Tibial artery (tissue), 4 donors: Measurements from ENCODE around the gene CAMTA1.

Experiments
- DNase-seq, 2 donors: peaks; one replicate each; pipeline ENCODE4 v3.0.0-alpha.2; 2019
- H3K27ac ChIP-seq, 2 donors: fragments of 200-600 bp; sonication (generic) in 1 of 2; 1 replicate in 1 of 2; 2 replicates in 1 of 2; pipeline ENCODE4 v1.5.1; 2018 to 2019; ENCODE audit warnings: mild to moderate bottlenecking in 1 of 2
- H3K27me3 ChIP-seq, 2 donors: fragments of 200-600 bp; sonication (generic) in 1 of 2; one replicate each; pipeline versions ENCODE4 v1.5.1 to v1.6.0; 2016 to 2019
- H3K36me3 ChIP-seq, 3 donors: fragments of 200-600 bp; sonication (generic) in 2 of 3; one replicate each; pipeline ENCODE4 v1.5.1; 2016 to 2019; ENCODE audit warnings: mild to moderate bottlenecking in 2 of 3
- H3K4me1 ChIP-seq, 4 donors: fragments of 200-600 bp; sonication (generic) in 2 of 4; 1 replicate in 3 of 4; 2 replicates in 1 of 4; pipeline ENCODE4 v1.5.1; 2016 to 2019
- H3K4me3 ChIP-seq, 2 donors: fragments of 200-600 bp; sonication (generic) in 1 of 2; 1 replicate in 1 of 2; 2 replicates in 1 of 2; pipeline ENCODE4 v1.5.1; 2018 to 2019; ENCODE audit warnings: mild to moderate bottlenecking in 2 of 2
- H3K9me3 ChIP-seq, 3 donors: fragments of 200-600 bp; sonication (generic) in 1 of 3; one replicate each; pipeline ENCODE4 v1.5.1; 2016 to 2019
- CTCF ChIP-seq, 2 experiments: fragments of 200-600 bp in 1 of 2; fragments of 450-650 bp in 1 of 2; IDR thresholded peaks; one replicate each; pipeline ENCODE4 v1.5.1; 2017 to 2019; ENCODE audit warnings: antibody characterized with exemption in 2 of 2, mild to moderate bottlenecking in 1 of 2, moderate library complexity in 1 of 2
- intact Hi-C: fragments of 100-400 bp; cut with DNase I; formaldehyde crosslinking; loops from one replicate; pipeline ENCODE4 v1.15.0; 2023; ENCODE audit warnings: low total_unique reads

The CAMTA1 gene

GRCh38 chr1:7348073-7348472 lies 562.8 kb downstream of the CAMTA1 start:
- Histone ChIP-seq H3K4me1 (no peaks in the 10 kb centered on the region), H3K36me3 (no peaks in the 10 kb centered on the region), H3K27ac (no peak overlapping the region), H3K27me3 (peaks cover 0 to 5% of the 10 kb centered on the region in 2 donors), H3K4me3 (no peak overlapping the region), H3K9me3 (no peaks in the 10 kb centered on the region)
- TF ChIP-seq CTCF (IDR thresholded peaks at IDR 0.05): no peak
- DNase-seq: no peak
- intact Hi-C loops: no loop called here

- H3K4me1 ChIP-seq: no peaks in the 10 kb centered on the region
- H3K27me3 ChIP-seq: peaks cover 0 to 5% of the 10 kb centered on the region in 2 donors
- H3K9me3 ChIP-seq: no peaks in the 10 kb centered on the region
- intact Hi-C loops: no loop called here
- H3K27ac ChIP-seq: no peak overlapping the region
- TF ChIP-seq CTCF (IDR thresholded peaks at IDR 0.05): no peak
- no peak overlapping the region for H3K4me3 ChIP-seq
- no peak for DNase-seq
- H3K36me3 ChIP-seq: no peaks in the 10 kb centered on the region
These were observed 563.3 kb downstream of the CAMTA1 start for GRCh38 chr1:7348580-7348979.

- no peaks in the 10 kb centered on the region for H3K36me3 ChIP-seq
- intact Hi-C loops: no loop called here
- DNase-seq: no peak
- no peaks in the 10 kb centered on the region for H3K9me3 ChIP-seq
- H3K4me1 ChIP-seq: no peaks in the 10 kb centered on the region
- no peak overlapping the region for H3K27ac ChIP-seq
- no peak overlapping the region for H3K4me3 ChIP-seq
- peaks cover 0 to 5% of the 10 kb centered on the region in 2 donors for H3K27me3 ChIP-seq
- TF ChIP-seq CTCF (IDR thresholded peaks at IDR 0.05): no peak
These were observed 565.5 kb downstream of the CAMTA1 start for GRCh38 chr1:7350804-7351203.

- no peaks in the 10 kb centered on the region for H3K9me3 ChIP-seq
- no peak overlapping the region for H3K4me3 ChIP-seq
- H3K36me3 ChIP-seq: no peaks in the 10 kb centered on the region
- no peak for TF ChIP-seq CTCF (IDR thresholded peaks at IDR 0.05)
- peaks cover 0 to 7% of the 10 kb centered on the region in 2 donors for H3K27me3 ChIP-seq
- H3K27ac ChIP-seq: no peak overlapping the region
- intact Hi-C loops: no loop called here
- no peaks in the 10 kb centered on the region for H3K4me1 ChIP-seq
- DNase-seq: no peak
These were observed 566.4 kb downstream of the CAMTA1 start for GRCh38 chr1:7351649-7352048.

- intact Hi-C loops: no loop called here
- no peak overlapping the region for H3K27ac ChIP-seq
- peaks cover 0 to 8% of the 10 kb centered on the region in 2 donors for H3K27me3 ChIP-seq
- H3K36me3 ChIP-seq: no peaks in the 10 kb centered on the region
- H3K4me1 ChIP-seq: no peaks in the 10 kb centered on the region
- no peak overlapping the region for H3K4me3 ChIP-seq
- H3K9me3 ChIP-seq: no peaks in the 10 kb centered on the region
- no peak for TF ChIP-seq CTCF (IDR thresholded peaks at IDR 0.05)
- no peak for DNase-seq
These were observed 567.1 kb downstream of the CAMTA1 start for GRCh38 chr1:7352364-7352763.

GRCh38 chr1:7352974-7353373 lies 567.7 kb downstream of the CAMTA1 start:
- Histone ChIP-seq H3K27me3 (peaks cover 0 to 8% of the 10 kb centered on the region in 2 donors), H3K9me3 (no peaks in the 10 kb centered on the region), H3K4me1 (no peaks in the 10 kb centered on the region), H3K36me3 (no peaks in the 10 kb centered on the region), H3K4me3 (no peak overlapping the region), H3K27ac (no peak overlapping the region)
- no peak for TF ChIP-seq CTCF (IDR thresholded peaks at IDR 0.05)
- DNase-seq: no peak
- intact Hi-C loops: no loop called here
